Neuronal stem cell (in vitro differentiated cells): ENCODE results near the gene SHROOM4.

Experiments
- DNase-seq: peaks from one replicate; pipeline ENCODE4 v3.0.0-alpha.2; 2013; ENCODE audit warnings: low spot score
- H2AFZ ChIP-seq: one replicate; pipeline ENCODE4 v1.6.1; 2013; ENCODE audit warnings: mild to moderate bottlenecking, low read length, inconsistent platforms
- H2AK5ac ChIP-seq: 2 replicates; pipeline ENCODE4 v1.6.1; 2013; ENCODE audit warnings: low read depth, mild to moderate bottlenecking, inconsistent platforms, low read length, moderate library complexity, mixed read lengths
- H2BK120ac ChIP-seq: 2 replicates; pipeline ENCODE4 v1.6.1; 2013; ENCODE audit warnings: low read depth, mild to moderate bottlenecking, inconsistent platforms, low read length, moderate library complexity, mixed read lengths
- H2BK12ac ChIP-seq: one replicate; pipeline ENCODE4 v1.6.1; 2013; ENCODE audit warnings: low read length, inconsistent platforms
- H2BK15ac ChIP-seq: 2 replicates; pipeline ENCODE4 v1.6.1; 2013; ENCODE audit warnings: mild to moderate bottlenecking, low read length, inconsistent platforms, mixed read lengths
- H2BK5ac ChIP-seq: one replicate; pipeline ENCODE4 v1.6.1; 2013; ENCODE audit warnings: inconsistent platforms, mild to moderate bottlenecking, low read length, moderate library complexity
- H3K14ac ChIP-seq: one replicate; pipeline ENCODE4 v1.6.1; 2013; ENCODE audit warnings: low read length, inconsistent platforms
- H3K18ac ChIP-seq: 2 replicates; pipeline ENCODE4 v1.6.1; 2013; ENCODE audit warnings: low read length, inconsistent platforms
- H3K23ac ChIP-seq: 2 replicates; pipeline ENCODE4 v1.6.1; 2013; ENCODE audit warnings: low read depth, mild to moderate bottlenecking, mixed read lengths, low read length, inconsistent platforms; ENCODE audit not compliant: poor library complexity
- H3K27ac ChIP-seq: replicated peaks from 3 replicates; pipeline ENCODE4 v1.5.1; 2013; ENCODE audit warnings: low read length, inconsistent platforms
- H3K27me3 ChIP-seq, 3 experiments: 2 replicates each; pipeline ENCODE4 v1.6.1; 2013; ENCODE audit warnings: low read length in 3 of 3, mild to moderate bottlenecking in 2 of 3, inconsistent platforms in 1 of 3, low read depth in 1 of 3, mixed read lengths in 1 of 3, moderate library complexity in 1 of 3; ENCODE audit not compliant: control insufficient read depth in 3 of 3, insufficient read depth in 3 of 3
- H3K36me3 ChIP-seq, 2 donors: replicated peaks in 1 of 2; 2 replicates each; pipeline ENCODE4 v1.6.1; 2013; ENCODE audit warnings: low read length in 2 of 2; ENCODE audit not compliant: control insufficient read depth in 2 of 2, insufficient read depth in 2 of 2
- H3K4ac ChIP-seq: 2 replicates; pipeline ENCODE4 v1.6.1; 2013; ENCODE audit warnings: inconsistent platforms, mild to moderate bottlenecking, low read length, moderate library complexity
- H3K4me1 ChIP-seq, 2 donors: 1 replicate in 1 of 2; 2 replicates in 1 of 2; pipeline ENCODE4 v1.6.1; 2013; ENCODE audit warnings: low read length in 2 of 2, low read depth in 1 of 2; ENCODE audit not compliant: control insufficient read depth in 2 of 2, insufficient read depth in 1 of 2
- H3K4me2 ChIP-seq: one replicate; pipeline ENCODE4 v1.6.1; 2013; ENCODE audit warnings: mild to moderate bottlenecking, low read length, inconsistent platforms; ENCODE audit not compliant: insufficient read depth, poor library complexity, severe bottlenecking
- H3K4me3 ChIP-seq, 2 donors: 2 replicates each; pipeline ENCODE4 v1.5.1; 2013; ENCODE audit warnings: low read length in 2 of 2, mild to moderate bottlenecking in 2 of 2, inconsistent platforms in 1 of 2, moderate library complexity in 1 of 2
- H3K79me1 ChIP-seq: one replicate; pipeline ENCODE4 v1.6.1; 2013; ENCODE audit warnings: low read depth, mild to moderate bottlenecking, inconsistent platforms, low read length, moderate library complexity
- H3K9ac ChIP-seq: one replicate; pipeline ENCODE4 v1.6.1; 2013; ENCODE audit warnings: mild to moderate bottlenecking, low read depth, low read length, inconsistent platforms; ENCODE audit not compliant: poor library complexity
- H3K9me3 ChIP-seq, 2 donors: replicated peaks in 1 of 2; 2 replicates each; pipeline versions ENCODE3 to v1.6.1; 2013; ENCODE audit warnings: low read length in 2 of 2, mild to moderate bottlenecking in 2 of 2, inconsistent platforms in 1 of 2, low read depth in 1 of 2, mixed read lengths in 1 of 2, moderate library complexity in 1 of 2; ENCODE audit not compliant: control insufficient read depth in 2 of 2, insufficient read depth in 1 of 2
- H4K8ac ChIP-seq: one replicate; pipeline ENCODE4 v1.6.1; 2013; ENCODE audit warnings: low read depth, mild to moderate bottlenecking, inconsistent platforms, low read length, moderate library complexity
- H4K91ac ChIP-seq: one replicate; pipeline ENCODE4 v1.6.1; 2013; ENCODE audit warnings: low read length, low read depth, mild to moderate bottlenecking, inconsistent platforms; ENCODE audit not compliant: poor library complexity
- WGBS, 2 donors: extraction: QIAGEN DNeasy Blood & Tissue Kit; methylation state at CpG; one replicate each; pipeline ENCODE4 v1.1.7; 2013; ENCODE audit warnings: missing lambda C conversion rate in 2 of 2, mixed read lengths in 1 of 2; ENCODE audit not compliant: insufficient read length in 2 of 2, insufficient replicate concordance in 1 of 2; ENCODE audit errors: extremely low coverage in 2 of 2; 5-methylcytosine and 5-hydroxymethylcytosine counted together

SHROOM4 gene

GRCh38 chrX:50707955-50708699 lies 105.9 kb downstream of the SHROOM4 start:
- no peak overlapping the region for H3K27ac ChIP-seq
- H3K14ac ChIP-seq: no peak overlapping the region

GRCh38 chrX:50707405-50707804 lies 106.6 kb downstream of the SHROOM4 start:
- Histone ChIP-seq H3K9me3 (no peaks in the 10 kb centered on the region), H2BK12ac (no peak overlapping the region), H3K27me3 (peaks cover 0 to 13% (median 2%) of the 10 kb centered on the region in 3 experiments), H3K27ac (no peak overlapping the region), H2AK5ac (no peak overlapping the region), H3K36me3 (no peaks in the 10 kb centered on the region), H2BK5ac (no peak overlapping the region), H3K4me3 (no peak overlapping the region), H3K14ac (no peak overlapping the region), H4K8ac (no peak overlapping the region), H3K9ac (no peak overlapping the region), H3K79me1 (no peaks in the 10 kb centered on the region), H3K4ac (no peak overlapping the region), H2AFZ (no peak overlapping the region), H3K4me2 (no peak overlapping the region), H3K23ac (no peak overlapping the region), H2BK120ac (no peak overlapping the region), H3K4me1 (peaks cover 0 to 3% of the 10 kb centered on the region in 2 donors), H2BK15ac (no peak overlapping the region), H4K91ac (no peak overlapping the region), H3K18ac (no peak overlapping the region)
- WGBS, 2 donors: no CpG with 5 or more reads among the region's 2 CpGs
- DNase-seq: no peak

More at GRCh38 chrX:50707955-50708699, 105.9 kb downstream of the SHROOM4 start:
- no peak overlapping the region for H3K4ac ChIP-seq
- H2BK15ac ChIP-seq: no peak overlapping the region
- no peak overlapping the region for H3K18ac ChIP-seq
- no peak overlapping the region for H3K9ac ChIP-seq
- no peak overlapping the region for H2BK5ac ChIP-seq
- no peak for DNase-seq
- no peaks in the 10 kb centered on the region for H3K79me1 ChIP-seq
- H4K8ac ChIP-seq: no peak overlapping the region
- H2AFZ ChIP-seq: no peak overlapping the region
- WGBS, 2 donors: no CpG with 5 or more reads among the region's 8 CpGs
- H2AK5ac ChIP-seq: no peak overlapping the region
- H3K4me1 ChIP-seq: peaks cover 0 to 3% of the 10 kb centered on the region in 2 donors
- H2BK12ac ChIP-seq: no peak overlapping the region
- H2BK120ac ChIP-seq: no peak overlapping the region
- no peak overlapping the region for H4K91ac ChIP-seq
- H3K27me3 ChIP-seq: peaks cover 0 to 13% (median 2%) of the 10 kb centered on the region in 3 experiments
- no peaks in the 10 kb centered on the region for H3K36me3 ChIP-seq
- no peaks in the 10 kb centered on the region for H3K9me3 ChIP-seq
- no peak overlapping the region for H3K4me2 ChIP-seq
- H3K23ac ChIP-seq: no peak overlapping the region
- no peak overlapping the region for H3K4me3 ChIP-seq

- Histone ChIP-seq H2BK5ac (no peak overlapping the region), H3K4me1 (peaks cover 0 to 5% of the 10 kb centered on the region in 2 donors), H2BK120ac (no peak overlapping the region), H3K9me3 (no peaks in the 10 kb centered on the region), H3K18ac (no peak overlapping the region), H3K9ac (no peak overlapping the region), H3K4ac (no peak overlapping the region), H3K4me3 (no peak overlapping the region), H3K36me3 (no peaks in the 10 kb centered on the region), H3K27me3 (peaks cover 0 to 16% (median 2%) of the 10 kb centered on the region in 3 experiments), H3K27ac (no peak overlapping the region), H3K23ac (no peak overlapping the region), H2BK12ac (no peak overlapping the region), H4K91ac (no peak overlapping the region), H3K4me2 (no peak overlapping the region), H2AFZ (no peak overlapping the region), H4K8ac (no peak overlapping the region), H2BK15ac (no peak overlapping the region), H3K79me1 (no peaks in the 10 kb centered on the region), H3K14ac (no peak overlapping the region), H2AK5ac (no peak overlapping the region)
- no CpG with 5 or more reads among the region's 3 CpGs for WGBS, 2 donors
- DNase-seq: no peak
Observed at GRCh38 chrX:50705042-50705441, 109.0 kb downstream of the SHROOM4 start.

GRCh38 chrX:50704360-50704759 lies 109.6 kb downstream of the SHROOM4 start:
- H2BK15ac ChIP-seq: no peak overlapping the region
- no peak overlapping the region for H3K18ac ChIP-seq
- H3K27ac ChIP-seq: no peak overlapping the region
- no peak overlapping the region for H2AFZ ChIP-seq
- no peak overlapping the region for H2BK5ac ChIP-seq
- no peak overlapping the region for H3K14ac ChIP-seq
- no peak overlapping the region for H3K9ac ChIP-seq
- no peak overlapping the region for H2BK12ac ChIP-seq
- no CpG with 5 or more reads among the region's 1 CpG for WGBS, 2 donors
- H3K4me1 ChIP-seq: peaks cover 0 to 5% of the 10 kb centered on the region in 2 donors
- DNase-seq: no peak
- H3K9me3 ChIP-seq: no peaks in the 10 kb centered on the region
- no peak overlapping the region for H3K23ac ChIP-seq
- no peak overlapping the region for H3K4ac ChIP-seq
- H2BK120ac ChIP-seq: no peak overlapping the region
- H3K79me1 ChIP-seq: no peaks in the 10 kb centered on the region
- H3K27me3 ChIP-seq: peaks cover 0 to 16% (median 2%) of the 10 kb centered on the region in 3 experiments
- H3K4me2 ChIP-seq: no peak overlapping the region
- no peaks in the 10 kb centered on the region for H3K36me3 ChIP-seq
- H4K91ac ChIP-seq: no peak overlapping the region
- H2AK5ac ChIP-seq: no peak overlapping the region
- H3K4me3 ChIP-seq: no peak overlapping the region
- H4K8ac ChIP-seq: no peak overlapping the region
